Astrocyte (in vitro differentiated cells and primary cell): ENCODE measurements around the gene APRT. TPM values are rescaled to one million over a fixed set of nuclear protein-coding genes. Genes with fewer than 3 reads are reported as not detected.

Experiments
- DNase-seq: peaks from one replicate; pipeline ENCODE4 v3.0.0-alpha.2; 2010; ENCODE audit warnings: low read depth
- FAIRE-seq: peaks from 2 replicates; lab custom pipeline; 2011; peaks lifted over from hg19 to GRCh38; lab: Jason Lieb, UNC
- H2AFZ ChIP-seq: 2 replicates; pipeline ENCODE4 v1.6.0; 2012; ENCODE audit warnings: low read depth, low read length, inconsistent platforms
- H3K27ac ChIP-seq: 2 replicates; pipeline ENCODE4 v1.5.1; 2011; ENCODE audit warnings: low read depth, low read length, inconsistent platforms
- H3K27me3 ChIP-seq: 2 replicates; pipeline ENCODE4 v1.6.0; 2011; ENCODE audit warnings: low read length, inconsistent platforms; ENCODE audit not compliant: insufficient read depth
- H3K36me3 ChIP-seq: 2 replicates; pipeline ENCODE4 v1.5.1; 2011; ENCODE audit warnings: low read length, inconsistent platforms; ENCODE audit not compliant: insufficient read depth
- H3K4me1 ChIP-seq: 2 replicates; pipeline ENCODE4 v1.5.1; 2011; ENCODE audit warnings: low read length, inconsistent platforms; ENCODE audit not compliant: insufficient read depth
- H3K4me2 ChIP-seq: 2 replicates; pipeline ENCODE4 v1.6.0; 2012; ENCODE audit warnings: low read length, inconsistent platforms
- H3K4me3 ChIP-seq: 2 replicates; pipeline ENCODE4 v1.5.1; 2011; ENCODE audit warnings: low read depth, mild to moderate bottlenecking, low read length, inconsistent platforms; ENCODE audit not compliant: insufficient read depth
- H3K79me2 ChIP-seq: 2 replicates; pipeline ENCODE4 v1.6.0; 2012; ENCODE audit warnings: mild to moderate bottlenecking, low read length, inconsistent platforms; ENCODE audit not compliant: insufficient read depth
- H3K9ac ChIP-seq: 2 replicates; pipeline ENCODE4 v1.6.0; 2012; ENCODE audit warnings: mild to moderate bottlenecking, low read length, inconsistent platforms
- H3K9me3 ChIP-seq: 2 replicates; pipeline ENCODE4 v1.5.1; 2012; ENCODE audit warnings: low read depth, mild to moderate bottlenecking, low read length, inconsistent platforms; ENCODE audit not compliant: insufficient read depth
- H4K20me1 ChIP-seq: 2 replicates; pipeline ENCODE4 v1.6.0; 2012; ENCODE audit warnings: low read length, inconsistent platforms; ENCODE audit not compliant: insufficient read depth
- H3K27ac Mint-ChIP-seq: one replicate; pipeline ENCODE4 v1.8.0; 2021; ENCODE audit warnings: mild to moderate bottlenecking, mixed read lengths; ENCODE audit not compliant: unreplicated experiment
- H3K27me3 Mint-ChIP-seq: one replicate; pipeline ENCODE4 v1.8.0; 2021; ENCODE audit warnings: low read depth, mixed read lengths; ENCODE audit not compliant: unreplicated experiment
- H3K36me3 Mint-ChIP-seq: one replicate; pipeline ENCODE4 v1.8.0; 2021; ENCODE audit warnings: low read depth, mixed read lengths; ENCODE audit not compliant: unreplicated experiment
- H3K4me1 Mint-ChIP-seq: one replicate; pipeline ENCODE4 v1.8.0; 2021; ENCODE audit warnings: low read depth, mixed read lengths; ENCODE audit not compliant: unreplicated experiment
- H3K4me3 Mint-ChIP-seq: one replicate; pipeline ENCODE4 v1.8.0; 2021; ENCODE audit warnings: mild to moderate bottlenecking, moderate library complexity, mixed read lengths; ENCODE audit not compliant: unreplicated experiment
- H3K9me3 Mint-ChIP-seq: one replicate; pipeline ENCODE4 v1.8.0; 2021; ENCODE audit warnings: mild to moderate bottlenecking, mixed read lengths; ENCODE audit not compliant: unreplicated experiment
- CTCF ChIP-seq: IDR thresholded peaks from 2 replicates; pipeline ENCODE4 v1.5.1; 2011; ENCODE audit warnings: low read depth, mild to moderate bottlenecking, inconsistent platforms, low read length, moderate library complexity; ENCODE audit not compliant: insufficient read depth
- EZH2 ChIP-seq: IDR thresholded peaks from 2 replicates; pipeline ENCODE4 v1.6.1; 2012; ENCODE audit warnings: mild to moderate bottlenecking, low read length, inconsistent platforms; ENCODE audit not compliant: insufficient read depth
- total RNA-seq: library from RNA; stranded (reverse); gene quantifications from 2 replicates; pipeline ENCODE4 v1.2.1, GENCODE V29; 2021

Gene APRT
- total RNA-seq, 1 donor from 2014 or later, result 132 TPM

DNA sequence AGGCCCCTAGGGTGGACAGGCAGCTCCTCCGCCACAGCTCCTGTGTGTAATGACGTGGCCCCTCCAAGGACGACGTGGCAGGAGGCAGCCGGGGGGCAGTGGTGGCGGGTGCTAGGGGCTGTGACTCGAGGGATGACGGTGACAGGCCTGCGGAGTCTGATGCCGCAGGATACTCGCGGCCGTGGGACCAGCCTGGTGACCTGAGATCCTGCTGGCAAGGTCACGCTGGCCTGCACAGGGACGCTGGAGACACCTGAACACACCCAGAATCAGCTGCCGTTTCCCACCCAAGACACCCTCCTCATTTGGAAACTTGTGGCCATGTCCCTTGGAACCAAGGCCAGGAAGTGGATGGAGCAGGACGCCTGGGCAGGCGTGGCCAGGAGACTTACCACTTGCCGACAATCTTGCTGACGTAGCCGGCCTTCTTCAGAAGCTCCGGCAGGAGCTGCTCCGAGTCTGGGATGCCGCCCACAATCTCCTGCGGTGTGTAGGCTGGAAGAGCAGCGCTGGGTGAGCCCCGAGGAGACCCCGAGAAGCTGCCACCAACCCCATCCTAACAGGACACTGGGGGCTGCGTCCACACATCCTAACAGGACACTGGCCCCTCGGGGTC is 29.0 kb upstream of the APRT start:
- Histone ChIP-seq H3K27ac (no peak overlapping the region), H3K9ac (no peak overlapping the region), H3K79me2 (no peaks in the 10 kb centered on the region), H3K36me3 (no peaks in the 10 kb centered on the region), H4K20me1 (peaks cover 28% of the 10 kb centered on the region), H3K4me2 (no peak overlapping the region), H2AFZ (no peak overlapping the region), H3K27me3 (no peaks in the 10 kb centered on the region), H3K4me1 (no peaks in the 10 kb centered on the region), H3K9me3 (no peaks in the 10 kb centered on the region), H3K4me3 (no peak overlapping the region)
- H3K4me1 Mint-ChIP-seq, result no peaks in the 10 kb centered on the region
- FAIRE-seq (no peak), DNase-seq (no peak)
- H3K27ac Mint-ChIP-seq, result no peak overlapping the region
- H3K9me3 Mint-ChIP-seq, result no peaks in the 10 kb centered on the region
- TF ChIP-seq CTCF (no peak), EZH2 (no peak)
- H3K36me3 Mint-ChIP-seq, result peaks cover 14% of the 10 kb centered on the region
- no peaks in the 10 kb centered on the region for H3K27me3 Mint-ChIP-seq
- H3K4me3 Mint-ChIP-seq, result no peak overlapping the region

- no peaks in the 10 kb centered on the region for H3K9me3 Mint-ChIP-seq
- H3K27ac Mint-ChIP-seq, result no peak overlapping the region
- Histone ChIP-seq H3K27ac (no peak overlapping the region), H3K4me2 (no peak overlapping the region), H2AFZ (no peak overlapping the region), H3K27me3 (no peaks in the 10 kb centered on the region), H3K79me2 (no peaks in the 10 kb centered on the region), H3K4me3 (no peak overlapping the region), H3K36me3 (no peaks in the 10 kb centered on the region), H3K4me1 (no peaks in the 10 kb centered on the region), H3K9me3 (no peaks in the 10 kb centered on the region), H3K9ac (no peak overlapping the region), H4K20me1 (peaks cover 23% of the 10 kb centered on the region)
- H3K4me3 Mint-ChIP-seq, result no peak overlapping the region
- H3K27me3 Mint-ChIP-seq, result no peaks in the 10 kb centered on the region
- no peaks in the 10 kb centered on the region for H3K4me1 Mint-ChIP-seq
- FAIRE-seq, result no peak
- TF ChIP-seq EZH2 (no peak), CTCF (no peak)
- H3K36me3 Mint-ChIP-seq, result peaks cover 19% of the 10 kb centered on the region
- no peak for DNase-seq
Measured at GRCh38 chr16:88839745-88840599, 28.2 kb upstream of the APRT start.
